ENCODE results near the gene PLCH1. TPM values are rescaled to one million over a fixed set of nuclear protein-coding genes. Genes with fewer than 3 reads are reported as not detected.

PLCH1 gene
- total and polyA plus RNA-seq, 9 of the 15 experiments (the other 6 are each of a cell fraction or from before 2014, with no cell fraction given) = 0.17 to 0.62 (median 0.40) TPM

GRCh38 chr3:155331078-155331477 lies 413.8 kb downstream of the PLCH1 start:
- H3K79me2 ChIP-seq (ENCODE audit: control insufficient read depth, insufficient read depth, low read length) = no peaks in the 10 kb centered on the region
- DNase-seq (ENCODE audit: extremely low read depth in 1 of 4, low spot score in 3 of 4) = no peak
- H3K27me3 ChIP-seq (ENCODE audit: control insufficient read depth in 2 of 2, insufficient read depth in 2 of 2, low read length in 2 of 2) = no peaks in the 10 kb centered on the region
- no peak for ATAC-seq
- 76% methylated on average over 2 of the region's 2 CpGs for WGBS (ENCODE audit: insufficient coverage, low coverage, missing lambda C conversion rate)
- no peak overlapping the region for H3K27ac ChIP-seq (ENCODE audit: extremely low read depth, low read depth, low read length)
- H2AFZ ChIP-seq (ENCODE audit: low read depth, low read length) = no peak overlapping the region
- no peak overlapping the region for H3K9ac ChIP-seq (ENCODE audit: insufficient read depth in 1 of 2, low read depth in 2 of 2, low read length in 2 of 2)
- ChIA-PET CTCF (ENCODE audit: low intra/inter-chr PET ratio) (no interaction called here), POLR2A (interaction anchor here (0.9 kb wide), 1 partner anchor 125 kb away, joined by 3 read pairs; no protein-coding TSS in a partner anchor)
- H3K9me3 ChIP-seq (replicated peaks; ENCODE audit: control insufficient read depth, insufficient read depth, low read depth, low read length) = no peaks in the 10 kb centered on the region
- no peak for FAIRE-seq
- in situ Hi-C loops (cut with MboI) (no loop called here), intact Hi-C loops (cut with micrococcal nuclease) (no loop called here)
- BruUV-seq (replicated peaks) = no TSS peak
- H3K9me1 ChIP-seq (ENCODE audit: control insufficient read depth, insufficient read depth, low read length) = no peaks in the 10 kb centered on the region
- no peaks in the 10 kb centered on the region for H3K36me3 ChIP-seq (ENCODE audit: control insufficient read depth, insufficient read depth, low read length)
- no peak for TF ChIP-seq ID3 (CRISPR knock-in tag; IDR thresholded peaks at IDR 0.05)
- no peak for TF ChIP-seq ID3 (tag; IDR thresholded peaks at IDR 0.05)
- no peak for TF ChIP-seq FOXO4 (CRISPR knock-in tag; IDR thresholded peaks at IDR 0.05)
- H4K20me1 ChIP-seq (replicated peaks; ENCODE audit: control insufficient read depth, insufficient read depth, low read length) = no peaks in the 10 kb centered on the region
- no peak overlapping the region for H3K4me2 ChIP-seq (ENCODE audit: insufficient read depth, low read length)
- H3K4me1 ChIP-seq (replicated peaks in 1 of 2; ENCODE audit: control insufficient read depth in 2 of 2, insufficient read depth in 2 of 2, low read length in 2 of 2) = peaks cover 3 to 35% of the 10 kb centered on the region in 2 experiments; a peak in 4 of 5 replicates
- no peak overlapping the region for H3K4me3 ChIP-seq

- Histone ChIP-seq H3K4me2 (ENCODE audit: insufficient read depth, low read length) (no peak overlapping the region), H4K20me1 (replicated peaks; ENCODE audit: control insufficient read depth, insufficient read depth, low read length) (no peaks in the 10 kb centered on the region), H2AFZ (ENCODE audit: low read depth, low read length) (no peak overlapping the region), H3K36me3 (ENCODE audit: control insufficient read depth, insufficient read depth, low read length) (no peaks in the 10 kb centered on the region), H3K4me3 (no peak overlapping the region), H3K27ac (ENCODE audit: extremely low read depth, low read depth, low read length) (no peak overlapping the region), H3K27me3 (ENCODE audit: control insufficient read depth in 2 of 2, insufficient read depth in 2 of 2, low read length in 2 of 2) (no peaks in the 10 kb centered on the region), H3K79me2 (ENCODE audit: control insufficient read depth, insufficient read depth, low read length) (no peaks in the 10 kb centered on the region), H3K9ac (ENCODE audit: insufficient read depth in 1 of 2, low read depth in 2 of 2, low read length in 2 of 2) (no peak overlapping the region), H3K4me1 (replicated peaks in 1 of 2; ENCODE audit: control insufficient read depth in 2 of 2, insufficient read depth in 2 of 2, low read length in 2 of 2) (peaks cover 3 to 28% of the 10 kb centered on the region in 2 experiments; a peak in 4 of 5 replicates), H3K9me3 (replicated peaks; ENCODE audit: control insufficient read depth, insufficient read depth, low read depth, low read length) (no peaks in the 10 kb centered on the region), H3K9me1 (ENCODE audit: control insufficient read depth, insufficient read depth, low read length) (no peaks in the 10 kb centered on the region)
- intact Hi-C loops (cut with micrococcal nuclease) = no loop called here
- POLR2A ChIA-PET = interaction anchor here (0.5 kb wide), 1 partner anchor 49 kb away, joined by 4 read pairs; no protein-coding TSS in a partner anchor
- in situ Hi-C loops (cut with MboI) = no loop called here
- DNase-seq (ENCODE audit: extremely low read depth in 1 of 4, low spot score in 3 of 4) = no peak
- FAIRE-seq = no peak
- BruUV-seq (replicated peaks) = no TSS peak
- no peak for ATAC-seq
- CTCF ChIA-PET (ENCODE audit: low intra/inter-chr PET ratio) = no interaction called here
- TF ChIP-seq TOE1 (IDR thresholded peaks at IDR 0.05; ENCODE audit: borderline replicate concordance) (no peak), TOE1 (CRISPR knock-in tag; IDR thresholded peaks at IDR 0.05; ENCODE audit: borderline replicate concordance, low read depth) (no peak), EP300 (IDR thresholded peaks at IDR 0.05; ENCODE audit: low read length) (no peak), RBM25 (IDR thresholded peaks at IDR 0.05; ENCODE audit: low read depth, low read length, severe bottlenecking) (no peak), ZZZ3 (IDR thresholded peaks at IDR 0.05) (no peak), THRB (CRISPR knock-in tag; conservative IDR thresholded peaks at IDR 0.05) (no peak), SLC30A9 (CRISPR knock-in tag; IDR thresholded peaks at IDR 0.05) (no peak), PHB2 (IDR thresholded peaks at IDR 0.05; ENCODE audit: low read depth) (no peak), XRCC4 (IDR thresholded peaks at IDR 0.05; ENCODE audit: extremely low read depth, insufficient read depth, insufficient read length) (no peak), ELF4 (CRISPR knock-in tag; IDR thresholded peaks at IDR 0.05) (no peak), STAT5A (IDR thresholded peaks at IDR 0.05; ENCODE audit: borderline replicate concordance, low read length) (no peak)
Observed at GRCh38 chr3:155330370-155330769, 414.5 kb downstream of the PLCH1 start.

Measured in K562 (cell line).